ENCODE data around the gene PPP6R2. TPM values are rescaled to one million over a fixed set of nuclear protein-coding genes. Genes with fewer than 3 reads are reported as not detected.

PPP6R2 gene
- 10 to 100 TPM; 23.8 to 86.3 (median 37.0) TPM for total RNA-seq

DNA sequence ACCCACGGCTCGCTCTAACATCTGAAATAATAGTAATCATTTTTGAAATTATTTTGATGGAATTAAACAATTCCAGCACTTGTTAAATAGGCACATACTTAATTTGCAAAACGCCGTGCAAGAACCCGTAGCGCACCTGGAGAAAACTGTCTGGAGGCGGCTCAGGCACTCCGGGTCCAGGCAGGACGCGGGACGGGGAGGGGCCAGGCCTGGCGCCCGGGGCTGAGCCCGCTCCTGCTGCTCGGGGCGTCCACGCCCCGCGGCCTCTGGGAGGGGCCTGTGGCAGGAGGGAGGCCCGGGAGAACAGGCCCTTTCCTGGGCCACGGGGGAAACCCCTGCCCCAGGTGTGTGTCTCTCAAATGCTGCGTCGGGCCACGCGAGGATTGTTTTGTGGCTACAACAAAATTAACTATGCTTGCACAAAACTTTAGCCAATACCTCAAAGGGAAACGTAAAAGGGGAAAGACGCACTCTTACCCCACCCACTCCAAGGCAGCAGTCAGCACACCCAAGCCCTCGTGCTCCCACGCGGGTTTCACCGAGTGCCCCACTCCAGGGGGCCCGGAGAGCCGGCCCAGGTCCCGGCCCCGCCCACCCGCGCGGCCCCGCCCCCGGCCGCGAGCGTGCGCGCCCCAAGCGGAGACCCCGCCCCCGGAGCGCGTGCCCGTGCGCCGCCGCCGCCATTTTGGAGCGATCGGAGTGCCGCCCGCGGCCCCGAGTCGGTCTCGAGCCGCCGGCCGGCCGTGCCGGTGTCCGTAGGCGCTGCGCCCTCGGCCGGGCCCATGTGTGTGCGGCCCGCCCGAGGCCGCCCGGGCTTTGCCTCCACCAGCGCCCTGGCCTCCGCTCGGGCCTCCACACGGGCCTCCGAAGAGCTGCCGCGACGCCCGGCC lies at the start of gene PPP6R2:
Gene PPP6R2, plus strand, starts transcription at position 677 of the 890 bp plus-strand sequence. CDS start 50,582 bp downstream, outside the sequence.
- TF ChIP-seq CTCF (IDR thresholded peaks at IDR 0.05; ENCODE audit: low read depth), result no peak

DNA sequence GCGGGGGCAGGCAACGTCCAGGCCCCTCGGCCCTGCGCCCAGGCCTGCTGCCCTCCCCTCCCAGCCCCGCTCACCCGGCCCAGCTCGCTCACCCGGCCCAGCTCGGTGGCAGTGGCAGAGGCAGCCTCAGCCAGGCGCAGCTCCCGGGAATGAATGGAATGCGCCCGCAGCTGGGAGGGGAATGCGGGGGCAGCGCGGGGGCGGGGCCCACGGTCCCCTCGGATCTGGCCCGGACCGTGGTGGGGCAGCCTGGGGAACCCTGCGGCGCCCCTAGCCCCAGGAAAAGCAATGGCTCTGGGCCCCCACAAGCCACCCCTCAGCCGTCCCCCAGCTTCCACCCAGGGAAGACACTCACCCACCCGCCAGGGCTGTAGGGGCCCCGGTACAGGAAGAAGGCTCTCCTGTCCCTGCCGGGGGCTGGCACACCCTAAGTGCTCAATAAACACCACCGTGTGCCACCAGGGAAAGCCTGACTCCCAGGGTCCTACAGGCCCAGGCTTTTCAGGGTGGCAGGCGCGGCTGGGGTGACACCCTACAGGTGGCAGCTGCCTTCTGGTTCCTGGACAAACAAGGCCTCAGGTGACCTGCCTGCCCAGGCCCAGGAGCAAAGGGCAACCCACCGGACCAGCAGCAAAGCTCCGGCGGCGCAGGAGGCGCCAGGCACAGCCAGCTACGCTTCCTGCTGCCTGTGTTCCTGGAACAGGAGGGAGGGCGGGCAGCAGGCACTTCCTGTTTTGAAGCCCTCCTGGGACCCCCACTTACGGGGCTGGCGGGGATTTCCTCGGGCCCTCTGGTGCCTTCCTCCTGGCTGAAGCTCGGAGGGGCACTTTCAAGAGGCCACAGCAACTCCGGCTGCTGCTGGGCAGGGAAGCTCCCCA lies 49.4 kb upstream of the PPP6R2 start:
- TF ChIP-seq CTCF (IDR thresholded peaks at IDR 0.05; ENCODE audit: low read depth), result no peak

GRCh38 chr22:50294319-50294656 lies 48.8 kb upstream of the PPP6R2 start:
- TF ChIP-seq CTCF (IDR thresholded peaks at IDR 0.05; ENCODE audit: low read depth), result no peak

GRCh38 chr22:50296658-50297490 lies 46.3 kb upstream of the PPP6R2 start:
- TF ChIP-seq CTCF (IDR thresholded peaks at IDR 0.05; ENCODE audit: low read depth), result no peak

DNA sequence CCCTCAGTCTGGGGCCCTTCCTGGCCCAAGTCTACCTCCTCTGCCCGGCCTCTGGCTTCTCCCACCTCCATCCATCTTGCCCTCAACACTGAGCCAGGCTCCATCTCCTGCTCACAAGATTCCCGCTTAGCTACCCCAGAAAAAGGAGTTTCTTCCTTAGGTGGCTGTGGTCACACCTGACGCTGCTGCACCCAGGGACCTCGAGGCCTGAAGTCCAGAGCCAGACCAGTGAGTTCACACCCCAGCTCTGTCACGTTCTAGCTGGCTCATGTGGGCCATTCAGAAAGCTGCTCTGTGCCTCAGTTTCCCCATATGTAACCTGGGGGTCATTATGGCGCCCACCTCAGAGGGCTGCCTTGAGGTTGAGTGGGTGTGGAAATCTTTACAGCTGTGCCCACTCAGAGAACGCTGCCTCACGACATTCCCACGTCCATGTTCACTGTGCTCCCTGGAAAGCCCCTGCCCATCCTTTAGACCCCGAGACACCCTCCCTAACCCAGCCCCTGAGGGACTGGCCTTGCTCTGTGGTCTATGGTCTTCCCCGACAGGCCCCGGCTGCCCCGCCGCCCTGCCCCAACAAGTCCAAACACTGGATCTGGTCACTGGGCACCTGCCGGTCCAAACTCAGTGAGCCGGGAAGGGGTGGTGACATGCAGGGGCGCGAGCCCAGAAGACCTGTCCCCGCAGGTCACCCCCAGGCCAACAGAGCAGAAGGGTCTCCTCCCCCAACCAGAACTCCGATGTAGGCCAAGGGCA lies 45.4 kb upstream of the PPP6R2 start:
- TF ChIP-seq CTCF (IDR thresholded peaks at IDR 0.05; ENCODE audit: low read depth), result no peak

GRCh38 chr22:50298266-50298637 lies 44.9 kb upstream of the PPP6R2 start:
- no peak for TF ChIP-seq CTCF (IDR thresholded peaks at IDR 0.05; ENCODE audit: low read depth)

Data from subcutaneous adipose tissue (tissue), 4 donors.